ENCODE data around the gene JUNB.
"Not testable (repeated sequence)": the region's sequence is repeated elsewhere in the genome, so short reads cannot be mapped to it uniquely, and the experiment has no call there.

The JUNB gene

GRCh38 chr19:12787458-12787857 lies 3.8 kb upstream of the JUNB start:
- DNase-seq (ENCODE audit: low read depth), result no peak
- H3K4me3 ChIP-seq (ENCODE audit: low read depth, low read length), result no peak overlapping the region

- DNase-seq (ENCODE audit: low read depth), result no peak
- no peak overlapping the region for H3K4me3 ChIP-seq (ENCODE audit: low read depth, low read length)
These were observed 3.1 kb upstream of the JUNB start for GRCh38 chr19:12788042-12788681.

- no peak for DNase-seq (ENCODE audit: low read depth)
- peak overlapping the region; percentile 90 for H3K4me3 ChIP-seq (ENCODE audit: low read depth, low read length)
These were observed 2.6 kb upstream of the JUNB start for GRCh38 chr19:12788682-12789097.

GRCh38 chr19:12789098-12789903 lies 2.0 kb upstream of the JUNB start:
- no peak for DNase-seq (ENCODE audit: low read depth)
- peak overlapping the region; percentile 90 for H3K4me3 ChIP-seq (ENCODE audit: low read depth, low read length)

- peak overlapping the region; percentile 90 for H3K4me3 ChIP-seq (ENCODE audit: low read depth, low read length)
- peak; percentile 88 for DNase-seq (ENCODE audit: low read depth)
These were observed 1.2 kb upstream of the JUNB start for GRCh38 chr19:12789904-12790619.

- DNase-seq (ENCODE audit: low read depth), result no peak
- H3K4me3 ChIP-seq (ENCODE audit: low read depth, low read length), result peak overlapping the region; percentile 90
These were observed 500 bp upstream of the JUNB start for GRCh38 chr19:12790628-12791344.

- H3K4me3 ChIP-seq (ENCODE audit: low read depth, low read length), result peak overlapping the region; percentile 90
- DNase-seq (ENCODE audit: low read depth), result no peak
These were observed 966 bp downstream of the JUNB start for GRCh38 chr19:12792051-12792852.

GRCh38 chr19:12792853-12793289 lies 1.6 kb downstream of the JUNB start:
- peak overlapping the region; percentile 90 for H3K4me3 ChIP-seq (ENCODE audit: low read depth, low read length)
- DNase-seq (ENCODE audit: low read depth), result no peak

GRCh38 chr19:12793290-12794195 lies 2.3 kb downstream of the JUNB start:
- peak overlapping the region; percentile 90 for H3K4me3 ChIP-seq (ENCODE audit: low read depth, low read length)
- peak; percentile 76 for DNase-seq (ENCODE audit: low read depth)

GRCh38 chr19:12794196-12794941 lies 3.1 kb downstream of the JUNB start:
- no peak for DNase-seq (ENCODE audit: low read depth)
- peak overlapping the region; percentile 90 for H3K4me3 ChIP-seq (ENCODE audit: low read depth, low read length)

GRCh38 chr19:12794971-12795381 lies 3.7 kb downstream of the JUNB start:
- H3K4me3 ChIP-seq (ENCODE audit: low read depth, low read length), result no peak overlapping the region
- DNase-seq (ENCODE audit: low read depth), result no peak

GRCh38 chr19:12796146-12797071 lies 5.1 kb downstream of the JUNB start:
- H3K4me3 ChIP-seq (ENCODE audit: low read depth, low read length), result no peak overlapping the region
- DNase-seq (ENCODE audit: low read depth), result no peak

GRCh38 chr19:12797141-12797587 lies 5.9 kb downstream of the JUNB start:
- no peak for DNase-seq (ENCODE audit: low read depth)
- no peak overlapping the region for H3K4me3 ChIP-seq (ENCODE audit: low read depth, low read length)

GRCh38 chr19:12797607-12798006 lies 6.3 kb downstream of the JUNB start:
- not testable (repeated sequence) for H3K4me3 ChIP-seq (ENCODE audit: low read depth, low read length); DNase-seq (ENCODE audit: low read depth)

- no peak for DNase-seq (ENCODE audit: low read depth)
- H3K4me3 ChIP-seq (ENCODE audit: low read depth, low read length), result no peak overlapping the region
These were observed 8.6 kb downstream of the JUNB start for GRCh38 chr19:12799742-12800465.

- no peak for DNase-seq (ENCODE audit: low read depth)
- peak overlapping the region; percentile 92 for H3K4me3 ChIP-seq (ENCODE audit: low read depth, low read length)
These were observed 9.1 kb downstream of the JUNB start for GRCh38 chr19:12800466-12800770.
